ENCODE results near the gene SFT2D1. TPM values are rescaled to one million over a fixed set of nuclear protein-coding genes. Genes with fewer than 3 reads are reported as not detected.

The SFT2D1 gene
- total RNA-seq, 1 experiment from 2014 or later: 82.4 TPM

- no peaks in the 10 kb centered on the region for H3K4me1 Mint-ChIP-seq (ENCODE audit: low read depth, unreplicated experiment)
- H3K4me3 Mint-ChIP-seq (ENCODE audit: low read depth, unreplicated experiment): no peak overlapping the region
- intact Hi-C loops (cut with micrococcal nuclease; ENCODE audit: unreplicated experiment): no loop called here
- no peaks in the 10 kb centered on the region for H3K36me3 Mint-ChIP-seq (ENCODE audit: insufficient read depth, unreplicated experiment)
- CTCF ChIA-PET: no interaction called here
- DNase-seq: no peak
- BruUV-seq (replicated peaks): no TSS peak
- H3K9me3 Mint-ChIP-seq (ENCODE audit: low read depth, unreplicated experiment): no peaks in the 10 kb centered on the region
- H3K27ac Mint-ChIP-seq (ENCODE audit: unreplicated experiment): no peak overlapping the region
- TF ChIP-seq CTCF (IDR thresholded peaks at IDR 0.05; ENCODE audit: unreplicated experiment): no peak
- H3K27me3 Mint-ChIP-seq (ENCODE audit: unreplicated experiment): peaks cover 65% of the 10 kb centered on the region
These were observed 40.5 kb downstream of the SFT2D1 start for GRCh38 chr6:166301611-166302529.

- Mint-ChIP-seq H3K9me3 (ENCODE audit: low read depth, unreplicated experiment) (no peaks in the 10 kb centered on the region), H3K4me3 (ENCODE audit: low read depth, unreplicated experiment) (no peak overlapping the region), H3K4me1 (ENCODE audit: low read depth, unreplicated experiment) (no peaks in the 10 kb centered on the region), H3K27me3 (ENCODE audit: unreplicated experiment) (peaks cover 67% of the 10 kb centered on the region), H3K27ac (ENCODE audit: unreplicated experiment) (no peak overlapping the region), H3K36me3 (ENCODE audit: insufficient read depth, unreplicated experiment) (no peaks in the 10 kb centered on the region)
- CTCF ChIA-PET: interaction anchor here (0.5 to 0.7 kb wide), 2 partner anchors 87 to 265 kb away, joined by 3 to 6 read pairs; no protein-coding TSS in a partner anchor
- TF ChIP-seq CTCF (IDR thresholded peaks at IDR 0.05; ENCODE audit: unreplicated experiment): no peak
- DNase-seq: no peak
- intact Hi-C loops (cut with micrococcal nuclease; ENCODE audit: unreplicated experiment): no loop called here
- BruUV-seq (replicated peaks): no TSS peak
These were observed 41.9 kb downstream of the SFT2D1 start for GRCh38 chr6:166300357-166300987.

GRCh38 chr6:166297606-166298005, 44.7 kb downstream of the SFT2D1 start:
- no peak overlapping the region for H3K4me3 Mint-ChIP-seq (ENCODE audit: low read depth, unreplicated experiment)
- no peaks in the 10 kb centered on the region for H3K9me3 Mint-ChIP-seq (ENCODE audit: low read depth, unreplicated experiment)
- CTCF ChIA-PET: no interaction called here
- intact Hi-C loops (cut with micrococcal nuclease; ENCODE audit: unreplicated experiment): no loop called here
- BruUV-seq (replicated peaks): no TSS peak
- H3K27ac Mint-ChIP-seq (ENCODE audit: unreplicated experiment): no peak overlapping the region
- no peak for TF ChIP-seq CTCF (IDR thresholded peaks at IDR 0.05; ENCODE audit: unreplicated experiment)
- DNase-seq: no peak
- H3K4me1 Mint-ChIP-seq (ENCODE audit: low read depth, unreplicated experiment): no peaks in the 10 kb centered on the region
- H3K27me3 Mint-ChIP-seq (ENCODE audit: unreplicated experiment): peaks cover 75% of the 10 kb centered on the region
- H3K36me3 Mint-ChIP-seq (ENCODE audit: insufficient read depth, unreplicated experiment): no peaks in the 10 kb centered on the region

GRCh38 chr6:166296035-166296883, 46.1 kb downstream of the SFT2D1 start:
- H3K27ac Mint-ChIP-seq (ENCODE audit: unreplicated experiment): no peak overlapping the region
- H3K4me3 Mint-ChIP-seq (ENCODE audit: low read depth, unreplicated experiment): no peak overlapping the region
- intact Hi-C loops (cut with micrococcal nuclease; ENCODE audit: unreplicated experiment): no loop called here
- no peaks in the 10 kb centered on the region for H3K9me3 Mint-ChIP-seq (ENCODE audit: low read depth, unreplicated experiment)
- BruUV-seq (replicated peaks): no TSS peak
- no peak for DNase-seq
- H3K4me1 Mint-ChIP-seq (ENCODE audit: low read depth, unreplicated experiment): no peaks in the 10 kb centered on the region
- CTCF ChIA-PET: interaction anchor here (0.7 kb wide), 1 partner anchor 140 kb away, joined by 4 read pairs; no protein-coding TSS in a partner anchor
- H3K27me3 Mint-ChIP-seq (ENCODE audit: unreplicated experiment): peaks cover 89% of the 10 kb centered on the region
- H3K36me3 Mint-ChIP-seq (ENCODE audit: insufficient read depth, unreplicated experiment): no peaks in the 10 kb centered on the region
- TF ChIP-seq CTCF (IDR thresholded peaks at IDR 0.05; ENCODE audit: unreplicated experiment): no peak

Data from Calu3 (cell line).